Measurements from ENCODE around the gene TACC3. TPM values are rescaled to one million over a fixed set of nuclear protein-coding genes. Genes with fewer than 3 reads are reported as not detected.
A peak's percentile ranks its signal among the peaks of the same experiment; 100 is the strongest.
"Not testable (repeated sequence)": the region's sequence is repeated elsewhere in the genome, so short reads cannot be mapped to it uniquely, and the experiment has no call there.

TACC3 gene
- total RNA-seq (2014; rRNA removed; shearing (Covaris generic)) = 39.6 and 55.0 TPM in 2 replicates

- DNase-seq (ENCODE audit: low spot score) = peak; percentile 82
These were observed at the start of gene TACC3, which contains the start of gene TMEM129 for GRCh38 chr4:1721003-1721665. Gene TACC3, plus strand, starts transcription at chr4:1721521. Its CDS starts 1,901 bp downstream, at chr4:1723422. Gene TMEM129, minus strand, starts transcription at chr4:1721323. Its CDS starts 486 bp downstream, at chr4:1720837.

GRCh38 chr4:1673671-1674070 lies 47.6 kb upstream of the TACC3 start:
- DNase-seq (ENCODE audit: low spot score) = no peak

GRCh38 chr4:1674682-1675081 lies 46.6 kb upstream of the TACC3 start:
- DNase-seq (ENCODE audit: low spot score) = no peak

- no peak for DNase-seq (ENCODE audit: low spot score)
These were observed 46.1 kb upstream of the TACC3 start for GRCh38 chr4:1675136-1675801.

GRCh38 chr4:1675802-1676137 lies 45.6 kb upstream of the TACC3 start:
- no peak for DNase-seq (ENCODE audit: low spot score)

GRCh38 chr4:1676605-1677525 lies 44.5 kb upstream of the TACC3 start:
- no peak for DNase-seq (ENCODE audit: low spot score)

GRCh38 chr4:1678244-1678643 lies 43.1 kb upstream of the TACC3 start:
- no peak for DNase-seq (ENCODE audit: low spot score)

- no peak for DNase-seq (ENCODE audit: low spot score)
These were observed 38.5 kb upstream of the TACC3 start for GRCh38 chr4:1682860-1683259.

- DNase-seq (ENCODE audit: low spot score) = peak; percentile 59
These were observed 38.0 kb upstream of the TACC3 start for GRCh38 chr4:1683261-1683735.

- DNase-seq (ENCODE audit: low spot score) = peak; percentile 40
These were observed 37.4 kb upstream of the TACC3 start, which contains the start of gene FAM53A for GRCh38 chr4:1683736-1684505. Gene FAM53A, minus strand, starts transcription at chr4:1684313. Its CDS starts 15,572 bp downstream, at chr4:1668741.

GRCh38 chr4:1684506-1685234 lies 36.7 kb upstream of the TACC3 start:
- no peak for DNase-seq (ENCODE audit: low spot score)

GRCh38 chr4:1685235-1686150 lies 35.8 kb upstream of the TACC3 start:
- DNase-seq (ENCODE audit: low spot score) = no peak

- DNase-seq (ENCODE audit: low spot score) = no peak
These were observed 34.8 kb upstream of the TACC3 start for GRCh38 chr4:1686440-1687036.

GRCh38 chr4:1690698-1691097 lies 30.6 kb upstream of the TACC3 start:
- no peak for DNase-seq (ENCODE audit: low spot score)

GRCh38 chr4:1691737-1692373 lies 29.5 kb upstream of the TACC3 start:
- DNase-seq (ENCODE audit: low spot score) = no peak

- peak; percentile 67 for DNase-seq (ENCODE audit: low spot score)
These were observed 28.0 kb upstream of the TACC3 start for GRCh38 chr4:1693131-1693896.

- DNase-seq (ENCODE audit: low spot score) = no peak
These were observed 25.4 kb upstream of the TACC3 start for GRCh38 chr4:1695913-1696312.

GRCh38 chr4:1701671-1702070 lies 19.6 kb upstream of the TACC3 start:
- DNase-seq (ENCODE audit: low spot score) = not testable (repeated sequence)
